Measurements from ENCODE around the gene PTRHD1. TPM values are rescaled to one million over a fixed set of nuclear protein-coding genes. Genes with fewer than 3 reads are reported as not detected.

PTRHD1 gene
- polyA plus RNA-seq, 1 experiment: 42.5 TPM

DNA sequence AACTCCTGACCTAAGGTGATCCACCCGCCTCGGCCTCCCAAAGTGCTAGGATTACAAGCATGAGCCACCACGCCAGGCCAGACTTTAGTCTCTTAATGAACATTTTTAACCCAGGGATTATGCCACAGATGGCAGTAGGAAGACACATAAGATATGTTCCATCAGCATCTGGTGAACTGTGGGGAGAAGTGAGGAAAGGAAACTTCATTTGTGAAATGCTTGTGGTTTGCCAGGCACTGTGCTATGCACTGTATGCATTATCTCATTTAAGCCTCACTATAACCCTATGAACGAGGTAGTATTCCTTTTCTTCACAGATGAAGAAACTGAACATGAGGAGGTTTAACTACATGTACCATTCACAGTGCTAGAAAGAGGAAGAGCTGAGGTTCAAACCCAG lies 29.3 kb downstream of the PTRHD1 start:
- ChIA-PET CTCF (no interaction called here), POLR2A (no interaction called here)
- Histone ChIP-seq H3K27me3 (ENCODE audit: control insufficient read depth, insufficient read depth, low read length) (no peaks in the 10 kb centered on the region), H3K27ac (ENCODE audit: low read depth, low read length) (no peak overlapping the region), H3K4me3 (ENCODE audit: low read depth, low read length) (no peak overlapping the region), H3K9me3 (ENCODE audit: control insufficient read depth, insufficient read depth, low read length) (no peaks in the 10 kb centered on the region)
- DNase-seq (ENCODE audit: low read depth, low spot score): no peak
- TF ChIP-seq, protein P1, sequence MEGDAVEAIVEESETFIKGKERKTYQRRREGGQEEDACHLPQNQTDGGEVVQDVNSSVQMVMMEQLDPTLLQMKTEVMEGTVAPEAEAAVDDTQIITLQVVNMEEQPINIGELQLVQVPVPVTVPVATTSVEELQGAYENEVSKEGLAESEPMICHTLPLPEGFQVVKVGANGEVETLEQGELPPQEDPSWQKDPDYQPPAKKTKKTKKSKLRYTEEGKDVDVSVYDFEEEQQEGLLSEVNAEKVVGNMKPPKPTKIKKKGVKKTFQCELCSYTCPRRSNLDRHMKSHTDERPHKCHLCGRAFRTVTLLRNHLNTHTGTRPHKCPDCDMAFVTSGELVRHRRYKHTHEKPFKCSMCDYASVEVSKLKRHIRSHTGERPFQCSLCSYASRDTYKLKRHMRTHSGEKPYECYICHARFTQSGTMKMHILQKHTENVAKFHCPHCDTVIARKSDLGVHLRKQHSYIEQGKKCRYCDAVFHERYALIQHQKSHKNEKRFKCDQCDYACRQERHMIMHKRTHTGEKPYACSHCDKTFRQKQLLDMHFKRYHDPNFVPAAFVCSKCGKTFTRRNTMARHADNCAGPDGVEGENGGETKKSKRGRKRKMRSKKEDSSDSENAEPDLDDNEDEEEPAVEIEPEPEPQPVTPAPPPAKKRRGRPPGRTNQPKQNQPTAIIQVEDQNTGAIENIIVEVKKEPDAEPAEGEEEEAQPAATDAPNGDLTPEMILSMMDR (IDR thresholded peaks at IDR 0.05; ENCODE audit: low read depth, low read length): no peak

DNA sequence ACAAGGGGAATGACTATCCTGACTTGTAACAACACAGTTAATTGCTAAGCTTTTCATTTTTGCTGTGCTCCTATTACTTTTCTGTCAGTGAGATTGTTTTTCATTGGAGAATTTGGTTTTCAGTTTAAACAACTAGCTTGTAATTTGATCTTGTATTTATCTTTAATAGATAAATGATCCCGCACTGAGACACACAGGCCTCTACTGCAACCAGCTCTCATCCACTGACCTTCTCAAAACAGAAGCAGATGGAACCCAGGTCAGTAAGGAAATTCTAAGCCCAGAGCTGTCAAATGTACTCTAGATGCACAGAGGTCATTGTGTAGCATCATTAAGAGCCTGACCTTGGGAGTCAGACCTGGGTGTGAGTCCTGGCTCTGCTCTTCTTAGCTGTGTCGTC lies 30.7 kb downstream of the PTRHD1 start:
- POLR2A ChIA-PET: interaction anchor here (0.5 to 1.2 kb wide), 3 partner anchors 24 to 180 kb away, joined by 3 to 4 read pairs (median 4); partner anchors contain the start of genes CENPO and PTRHD1
- no peak for DNase-seq (ENCODE audit: low read depth, low spot score)
- Histone ChIP-seq H3K27ac (ENCODE audit: low read depth, low read length) (no peak overlapping the region), H3K9me3 (ENCODE audit: control insufficient read depth, insufficient read depth, low read length) (no peaks in the 10 kb centered on the region), H3K4me3 (ENCODE audit: low read depth, low read length) (no peak overlapping the region), H3K27me3 (ENCODE audit: control insufficient read depth, insufficient read depth, low read length) (no peaks in the 10 kb centered on the region)
- CTCF ChIA-PET: interaction anchor here (0.5 to 1.5 kb wide), 3 partner anchors 12 to 353 kb away, joined by 3 to 8 read pairs (median 3); no protein-coding TSS in a partner anchor
- TF ChIP-seq, protein P1 (IDR thresholded peaks at IDR 0.05; ENCODE audit: low read depth, low read length): no peak

DNA sequence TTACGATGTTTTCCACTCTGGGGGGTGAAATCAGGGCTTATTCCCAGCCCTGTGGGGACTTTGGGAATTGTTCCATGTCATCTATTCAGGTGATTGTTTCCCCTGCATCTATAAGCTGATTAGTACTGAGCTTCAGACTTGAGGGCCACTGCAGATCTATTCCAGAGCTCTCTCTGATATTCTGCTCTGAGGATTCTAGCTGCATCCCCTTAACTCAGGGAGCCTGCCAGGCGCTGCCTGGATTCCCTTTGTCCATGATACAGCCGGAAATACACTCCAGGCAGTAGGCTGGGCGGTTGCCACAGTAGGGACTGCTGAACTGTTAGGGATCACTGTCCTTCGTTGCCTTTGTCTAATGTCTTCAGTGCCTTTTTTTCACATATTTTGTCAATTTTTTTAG lies 31.3 kb downstream of the PTRHD1 start:
- TF ChIP-seq, protein P1 (IDR thresholded peaks at IDR 0.05; ENCODE audit: low read depth, low read length): no peak

DNA sequence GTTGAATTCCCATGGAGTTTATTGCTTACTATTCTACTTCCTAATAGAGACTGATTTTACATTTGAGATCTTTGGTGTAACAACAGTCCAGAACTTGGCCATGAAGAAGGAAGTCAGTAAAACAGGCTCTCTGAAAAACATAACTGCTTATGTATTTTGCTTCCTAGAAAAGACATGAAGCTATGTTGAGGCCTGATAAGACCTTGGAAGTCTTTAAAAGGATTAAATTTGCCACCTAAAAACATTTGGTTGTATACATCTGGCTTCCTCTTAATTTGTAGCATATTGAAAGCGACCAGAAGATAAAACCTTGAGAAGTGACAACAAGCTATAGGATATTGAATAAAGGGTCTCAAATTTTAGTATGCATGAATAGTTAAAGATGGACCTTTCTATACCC lies 36.4 kb downstream of the PTRHD1 start:
- CTCF ChIA-PET: no interaction called here
- TF ChIP-seq, protein P1 (IDR thresholded peaks at IDR 0.05; ENCODE audit: low read depth, low read length): no peak
- Histone ChIP-seq H3K27ac (ENCODE audit: low read depth, low read length) (no peak overlapping the region), H3K27me3 (ENCODE audit: control insufficient read depth, insufficient read depth, low read length) (no peaks in the 10 kb centered on the region), H3K9me3 (ENCODE audit: control insufficient read depth, insufficient read depth, low read length) (no peaks in the 10 kb centered on the region), H3K4me3 (ENCODE audit: low read depth, low read length) (no peak overlapping the region)
- no peak for DNase-seq (ENCODE audit: low read depth, low spot score)
- POLR2A ChIA-PET: no interaction called here

More for the DNA sequence above, 31.3 kb downstream of the PTRHD1 start:
- ChIA-PET CTCF (interaction anchor here (0.5 to 1.5 kb wide), 4 partner anchors 13 to 352 kb away, joined by 3 to 8 read pairs (median 3); no protein-coding TSS in a partner anchor), POLR2A (interaction anchor here (0.5 to 1.2 kb wide), 3 partner anchors 24 to 181 kb away, joined by 3 to 4 read pairs (median 4); partner anchors contain the start of genes CENPO and PTRHD1)
- Histone ChIP-seq H3K4me3 (ENCODE audit: low read depth, low read length) (no peak overlapping the region), H3K27me3 (ENCODE audit: control insufficient read depth, insufficient read depth, low read length) (no peaks in the 10 kb centered on the region), H3K9me3 (ENCODE audit: control insufficient read depth, insufficient read depth, low read length) (no peaks in the 10 kb centered on the region), H3K27ac (ENCODE audit: low read depth, low read length) (no peak overlapping the region)
- DNase-seq (ENCODE audit: low read depth, low spot score): no peak

DNA sequence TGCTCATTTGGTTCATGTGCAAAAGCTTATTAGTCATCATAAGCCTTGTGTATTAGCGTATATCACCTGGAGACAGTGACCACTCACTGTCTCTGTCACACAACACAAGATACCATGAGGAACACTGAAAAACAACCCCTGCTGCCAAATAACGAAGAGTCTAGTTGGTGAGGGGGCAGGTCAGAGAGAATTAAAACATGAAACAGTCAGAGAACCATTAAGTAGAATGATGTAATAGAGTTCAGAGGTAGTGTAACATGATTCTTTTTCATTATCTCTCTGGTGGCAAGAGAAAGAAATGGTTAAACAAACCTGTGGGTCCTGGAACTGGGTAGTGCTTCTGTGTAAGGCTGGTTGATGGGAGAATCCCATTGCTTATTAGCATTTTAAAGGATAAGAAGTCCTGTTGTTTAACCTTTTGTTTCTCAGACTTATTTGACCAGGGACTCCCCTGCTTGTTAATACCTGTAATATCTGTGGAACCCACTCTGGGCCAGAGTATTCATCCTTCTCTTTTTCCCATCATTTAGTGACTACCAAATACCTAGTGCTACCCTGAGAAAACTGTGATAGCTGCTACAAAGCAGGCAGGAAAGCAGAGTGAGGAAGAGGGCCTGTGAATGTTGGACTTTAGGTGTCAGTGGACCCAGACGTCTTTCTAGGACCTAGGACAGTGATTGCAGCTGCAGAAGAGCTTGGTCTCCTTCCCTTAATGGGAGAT lies 38.0 kb downstream of the PTRHD1 start:
- H3K27me3 ChIP-seq (ENCODE audit: control insufficient read depth, insufficient read depth, low read length): no peaks in the 10 kb centered on the region
- no peaks in the 10 kb centered on the region for H3K9me3 ChIP-seq (ENCODE audit: control insufficient read depth, insufficient read depth, low read length)
- no peak overlapping the region for H3K4me3 ChIP-seq (ENCODE audit: low read depth, low read length)
- no peak for DNase-seq (ENCODE audit: low read depth, low spot score)
- no peak overlapping the region for H3K27ac ChIP-seq (ENCODE audit: low read depth, low read length)
- TF ChIP-seq, protein P1 (IDR thresholded peaks at IDR 0.05; ENCODE audit: low read depth, low read length): no peak
- POLR2A ChIA-PET: no interaction called here
- CTCF ChIA-PET: interaction anchor here (0.8 kb wide), 1 partner anchor 345 kb away, joined by 3 read pairs; no protein-coding TSS in a partner anchor
